ENCODE measurements around the gene MYO7B. TPM values are rescaled to one million over a fixed set of nuclear protein-coding genes. Genes with fewer than 3 reads are reported as not detected.

Gene MYO7B
- total RNA-seq, 2 donors from 2014 or later: 0.52 to 0.67 TPM

DNA sequence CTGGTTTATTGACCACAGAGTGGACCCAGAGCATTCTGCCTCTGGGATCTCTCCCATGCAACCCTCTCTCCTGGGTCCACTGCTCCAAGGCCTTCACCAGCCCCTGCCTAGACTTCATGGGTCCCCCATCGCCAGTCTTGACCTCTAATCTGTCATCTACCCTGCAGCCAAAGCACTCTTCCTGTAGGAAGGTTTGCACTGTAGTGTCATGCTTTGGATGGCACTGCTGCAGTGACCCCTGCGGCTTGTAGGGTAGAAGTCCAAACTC is 41.7 kb downstream of the MYO7B start:
- Histone ChIP-seq H3K4me1 (peaks cover 0 to 16% of the 10 kb centered on the region in 2 donors), H3K27ac (no peak overlapping the region), H3K9me3 (no peaks in the 10 kb centered on the region), H3K36me3 (no peaks in the 10 kb centered on the region), H3K4me3 (no peak overlapping the region), H3K27me3 (no peaks in the 10 kb centered on the region)
- DNase-seq (ENCODE audit: low spot score): no peak
- TF ChIP-seq, protein P1, sequence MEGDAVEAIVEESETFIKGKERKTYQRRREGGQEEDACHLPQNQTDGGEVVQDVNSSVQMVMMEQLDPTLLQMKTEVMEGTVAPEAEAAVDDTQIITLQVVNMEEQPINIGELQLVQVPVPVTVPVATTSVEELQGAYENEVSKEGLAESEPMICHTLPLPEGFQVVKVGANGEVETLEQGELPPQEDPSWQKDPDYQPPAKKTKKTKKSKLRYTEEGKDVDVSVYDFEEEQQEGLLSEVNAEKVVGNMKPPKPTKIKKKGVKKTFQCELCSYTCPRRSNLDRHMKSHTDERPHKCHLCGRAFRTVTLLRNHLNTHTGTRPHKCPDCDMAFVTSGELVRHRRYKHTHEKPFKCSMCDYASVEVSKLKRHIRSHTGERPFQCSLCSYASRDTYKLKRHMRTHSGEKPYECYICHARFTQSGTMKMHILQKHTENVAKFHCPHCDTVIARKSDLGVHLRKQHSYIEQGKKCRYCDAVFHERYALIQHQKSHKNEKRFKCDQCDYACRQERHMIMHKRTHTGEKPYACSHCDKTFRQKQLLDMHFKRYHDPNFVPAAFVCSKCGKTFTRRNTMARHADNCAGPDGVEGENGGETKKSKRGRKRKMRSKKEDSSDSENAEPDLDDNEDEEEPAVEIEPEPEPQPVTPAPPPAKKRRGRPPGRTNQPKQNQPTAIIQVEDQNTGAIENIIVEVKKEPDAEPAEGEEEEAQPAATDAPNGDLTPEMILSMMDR (IDR thresholded peaks at IDR 0.05): no peak

DNA sequence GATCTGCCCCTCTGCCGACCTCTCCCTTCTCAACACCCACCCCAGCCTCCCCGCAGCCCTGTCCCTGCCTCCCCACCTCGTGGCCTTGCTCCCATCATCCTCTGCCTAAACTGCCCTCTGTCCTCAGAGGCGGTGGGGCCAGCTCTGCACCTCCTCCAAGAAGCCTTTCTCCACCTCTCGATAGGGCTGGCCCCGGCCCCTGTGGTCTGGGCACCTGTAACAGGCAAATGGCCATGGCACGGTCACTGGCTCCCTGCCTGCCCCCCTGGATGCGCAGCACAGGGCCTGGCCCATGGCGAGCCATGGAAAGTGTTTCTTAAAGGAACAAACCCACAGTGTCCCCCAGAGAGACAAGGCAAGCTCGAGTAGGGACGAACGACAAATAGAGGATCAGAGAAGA is 42.0 kb downstream of the MYO7B start:
- Histone ChIP-seq H3K4me1 (peaks cover 0 to 16% of the 10 kb centered on the region in 2 donors), H3K9me3 (no peaks in the 10 kb centered on the region), H3K27me3 (no peaks in the 10 kb centered on the region), H3K27ac (no peak overlapping the region), H3K4me3 (no peak overlapping the region), H3K36me3 (no peaks in the 10 kb centered on the region)
- DNase-seq (ENCODE audit: low spot score): peak; percentile 52
- TF ChIP-seq, protein P1 (IDR thresholded peaks at IDR 0.05): no peak

DNA sequence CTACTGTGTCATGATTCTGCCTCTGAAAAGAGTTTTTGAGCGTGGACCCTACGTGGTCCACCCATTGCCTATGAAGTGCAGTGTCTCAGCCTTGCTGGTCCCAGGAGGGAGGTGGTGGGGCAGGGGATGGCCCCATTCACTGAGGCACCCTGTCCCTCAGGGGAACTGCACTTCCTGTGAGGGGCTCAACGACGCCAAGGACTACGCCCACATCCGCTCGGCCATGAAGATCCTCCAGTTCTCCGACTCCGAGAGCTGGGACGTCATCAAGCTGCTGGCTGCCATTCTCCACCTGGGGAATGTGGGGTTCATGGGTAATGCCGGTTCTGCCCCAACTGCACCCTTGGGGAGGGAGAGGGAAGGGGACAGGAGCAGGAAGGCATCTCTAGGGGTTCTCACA is 42.5 kb downstream of the MYO7B start:
- Histone ChIP-seq H3K36me3 (no peaks in the 10 kb centered on the region), H3K9me3 (no peaks in the 10 kb centered on the region), H3K4me1 (peaks cover 0 to 16% of the 10 kb centered on the region in 2 donors), H3K4me3 (no peak overlapping the region), H3K27me3 (no peaks in the 10 kb centered on the region), H3K27ac (no peak overlapping the region)
- TF ChIP-seq, protein P1 (IDR thresholded peaks at IDR 0.05): no peak
- DNase-seq (ENCODE audit: low spot score): peak; percentile 28

DNA sequence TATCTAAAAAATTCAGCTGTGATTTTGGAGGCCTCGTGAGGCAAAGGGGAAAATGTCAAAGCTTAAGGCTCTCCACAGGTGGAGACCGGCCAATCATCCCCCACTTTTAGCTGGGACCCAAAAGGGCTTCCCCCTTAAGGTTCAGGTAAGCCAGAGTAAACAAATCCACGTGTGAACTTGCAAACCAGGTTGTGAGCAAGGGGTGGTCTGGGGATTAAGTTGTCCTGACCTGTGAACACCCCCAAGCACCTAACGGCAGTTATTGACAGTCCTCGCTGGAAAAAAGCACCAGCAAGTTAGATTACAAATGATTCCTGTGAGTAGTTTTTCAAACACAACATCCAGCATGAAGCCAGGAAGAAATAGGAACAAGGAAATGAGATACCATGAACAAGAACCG is 42.9 kb downstream of the MYO7B start:
- Histone ChIP-seq H3K4me1 (peaks cover 0 to 16% of the 10 kb centered on the region in 2 donors), H3K9me3 (no peaks in the 10 kb centered on the region), H3K27me3 (no peaks in the 10 kb centered on the region), H3K27ac (no peak overlapping the region), H3K4me3 (no peak overlapping the region), H3K36me3 (no peaks in the 10 kb centered on the region)
- DNase-seq (ENCODE audit: low spot score): peak; percentile 21
- TF ChIP-seq, protein P1 (IDR thresholded peaks at IDR 0.05): no peak

DNA sequence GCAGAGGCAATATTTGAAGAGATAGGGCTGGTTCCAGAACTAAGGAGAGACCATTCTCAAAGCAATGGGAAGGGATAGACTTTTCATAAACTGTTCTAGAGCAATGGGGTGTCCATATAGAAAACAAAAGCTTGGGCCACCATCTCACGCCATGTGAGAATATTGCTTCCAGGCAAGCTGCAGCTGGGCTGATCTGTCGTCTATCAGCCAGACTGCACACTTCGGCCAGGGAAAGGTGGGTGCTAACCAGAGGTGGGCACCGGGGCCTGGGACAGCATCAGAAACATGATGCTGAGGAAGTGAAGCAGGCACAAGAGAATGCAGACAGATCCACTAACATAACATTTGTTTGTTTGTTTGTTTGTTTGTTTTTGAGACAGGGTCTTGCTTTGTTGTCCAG is 43.7 kb downstream of the MYO7B start:
- Histone ChIP-seq H3K27ac (no peak overlapping the region), H3K4me3 (no peak overlapping the region), H3K27me3 (no peaks in the 10 kb centered on the region), H3K4me1 (peaks cover 0 to 16% of the 10 kb centered on the region in 2 donors), H3K36me3 (no peaks in the 10 kb centered on the region), H3K9me3 (no peaks in the 10 kb centered on the region)
- no peak for DNase-seq (ENCODE audit: low spot score)
- TF ChIP-seq, protein P1 (IDR thresholded peaks at IDR 0.05): no peak

DNA sequence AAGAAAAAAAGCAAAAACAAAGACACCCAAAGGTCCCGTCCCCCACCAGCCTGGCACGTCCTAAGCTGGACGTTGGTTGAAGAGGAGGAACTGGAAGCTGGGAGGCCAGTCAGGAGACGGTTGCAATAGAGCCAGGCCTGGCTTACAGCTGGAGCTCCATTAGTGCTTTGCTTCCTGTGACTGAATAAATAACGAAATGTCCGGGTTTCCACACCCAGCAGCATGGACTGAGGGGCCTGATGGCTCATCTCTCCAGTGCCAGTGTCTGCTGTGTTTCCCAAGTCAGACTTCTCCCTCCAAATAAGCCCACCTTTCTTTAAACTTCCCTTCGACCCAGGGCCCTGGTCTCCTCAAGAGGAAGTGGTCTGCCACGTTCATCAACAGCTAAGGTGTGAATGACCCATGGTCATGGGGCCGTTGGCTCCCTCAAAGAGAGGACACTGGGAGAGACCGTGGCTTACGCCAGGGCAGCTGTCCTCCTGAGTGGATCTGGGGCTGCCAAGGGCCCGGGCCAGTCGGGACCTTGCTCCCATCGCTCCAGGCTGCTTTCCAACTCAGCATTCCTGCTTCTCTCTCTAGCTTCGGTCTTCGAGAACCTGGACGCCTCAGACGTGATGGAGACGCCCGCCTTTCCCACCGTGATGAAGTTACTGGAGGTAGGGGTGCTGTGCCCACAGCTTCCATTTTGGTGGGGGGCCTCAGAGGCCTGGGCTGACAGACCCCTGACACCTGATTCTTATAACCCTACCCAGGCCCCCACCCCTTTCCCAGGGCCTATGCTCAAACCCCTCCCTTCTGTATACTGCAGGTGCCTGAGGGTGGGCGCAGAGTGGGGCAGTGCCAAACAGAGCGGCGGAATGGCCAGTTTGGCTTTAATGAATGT is 44.9 kb downstream of the MYO7B start:
- peak; percentile 53 for DNase-seq (ENCODE audit: low spot score)
- TF ChIP-seq, protein P1 (IDR thresholded peaks at IDR 0.05): no peak
- no peaks in the 10 kb centered on the region for H3K9me3 ChIP-seq

More for the DNA sequence above, 44.9 kb downstream of the MYO7B start:
- Histone ChIP-seq H3K36me3 (no peaks in the 10 kb centered on the region), H3K4me3 (no peak overlapping the region), H3K4me1 (peaks cover 0 to 16% of the 10 kb centered on the region in 2 donors), H3K27ac (no peak overlapping the region), H3K27me3 (no peaks in the 10 kb centered on the region)

Data from right atrium auricular region (tissue), 2 donors.